Hepatocyte (in vitro differentiated cells): ENCODE data around the gene ATAD5.

Source experiments
- EZH2 ChIP-seq: fragments of 200-600 bp; sonication (generic); IDR thresholded peaks from 2 replicates; pipeline ENCODE4 v1.6.1; 2016; ENCODE audit warnings: antibody characterized with exemption, mild to moderate bottlenecking, borderline replicate concordance
- TF ChIP-seq, protein P1 (sequence below): fragments of 200-600 bp; sonication (generic); IDR thresholded peaks from 2 replicates; pipeline ENCODE4 v1.5.1; 2016; ENCODE audit warnings: antibody characterized with exemption, mild to moderate bottlenecking; ENCODE audit not compliant: poor library complexity

DNA sequence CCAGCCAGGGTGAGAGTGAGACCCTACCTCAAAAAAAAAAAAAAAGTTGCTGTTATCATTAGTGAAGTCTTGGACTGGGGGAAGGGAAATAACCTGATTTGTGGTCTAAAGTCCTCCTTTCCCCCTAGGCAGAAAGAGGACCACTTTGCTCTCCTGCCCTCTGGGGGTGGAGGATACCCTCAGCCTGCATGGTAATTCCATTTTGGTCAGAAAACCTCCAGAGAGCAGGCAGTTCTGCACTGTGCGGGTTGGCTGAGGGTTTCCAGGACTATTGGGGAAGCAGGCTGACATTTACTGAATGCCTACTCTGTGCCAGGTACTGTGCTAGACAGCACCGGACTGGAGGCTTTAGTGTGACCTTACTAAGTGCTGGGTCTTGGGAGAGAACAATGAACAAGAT lies 92.6 kb downstream of the ATAD5 start:
- TF ChIP-seq, protein P1, sequence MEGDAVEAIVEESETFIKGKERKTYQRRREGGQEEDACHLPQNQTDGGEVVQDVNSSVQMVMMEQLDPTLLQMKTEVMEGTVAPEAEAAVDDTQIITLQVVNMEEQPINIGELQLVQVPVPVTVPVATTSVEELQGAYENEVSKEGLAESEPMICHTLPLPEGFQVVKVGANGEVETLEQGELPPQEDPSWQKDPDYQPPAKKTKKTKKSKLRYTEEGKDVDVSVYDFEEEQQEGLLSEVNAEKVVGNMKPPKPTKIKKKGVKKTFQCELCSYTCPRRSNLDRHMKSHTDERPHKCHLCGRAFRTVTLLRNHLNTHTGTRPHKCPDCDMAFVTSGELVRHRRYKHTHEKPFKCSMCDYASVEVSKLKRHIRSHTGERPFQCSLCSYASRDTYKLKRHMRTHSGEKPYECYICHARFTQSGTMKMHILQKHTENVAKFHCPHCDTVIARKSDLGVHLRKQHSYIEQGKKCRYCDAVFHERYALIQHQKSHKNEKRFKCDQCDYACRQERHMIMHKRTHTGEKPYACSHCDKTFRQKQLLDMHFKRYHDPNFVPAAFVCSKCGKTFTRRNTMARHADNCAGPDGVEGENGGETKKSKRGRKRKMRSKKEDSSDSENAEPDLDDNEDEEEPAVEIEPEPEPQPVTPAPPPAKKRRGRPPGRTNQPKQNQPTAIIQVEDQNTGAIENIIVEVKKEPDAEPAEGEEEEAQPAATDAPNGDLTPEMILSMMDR: no peak
- TF ChIP-seq EZH2: no peak
